ENCODE results near the gene SOX8.

The SOX8 gene

GRCh38 chr16:988471-989353 lies 7.1 kb downstream of the SOX8 start:
- no peak for DNase-seq (ENCODE audit: low read depth)

- DNase-seq (ENCODE audit: low read depth): no peak
These were observed 7.8 kb downstream of the SOX8 start for GRCh38 chr16:989354-989814.

GRCh38 chr16:990516-991291 lies 9.1 kb downstream of the SOX8 start:
- DNase-seq (ENCODE audit: low read depth): no peak

- DNase-seq (ENCODE audit: low read depth): no peak
These were observed 9.8 kb downstream of the SOX8 start for GRCh38 chr16:991345-991744.

- no peak for DNase-seq (ENCODE audit: low read depth)
These were observed 10.2 kb downstream of the SOX8 start for GRCh38 chr16:991773-992172.

- DNase-seq (ENCODE audit: low read depth): no peak
These were observed 12.2 kb downstream of the SOX8 start for GRCh38 chr16:993731-994130.

- no peak for DNase-seq (ENCODE audit: low read depth)
These were observed 13.5 kb downstream of the SOX8 start for GRCh38 chr16:995087-995486.

- no peak for DNase-seq (ENCODE audit: low read depth)
These were observed 14.2 kb downstream of the SOX8 start for GRCh38 chr16:995783-996182.

GRCh38 chr16:996681-997080 lies 15.1 kb downstream of the SOX8 start:
- no peak for DNase-seq (ENCODE audit: low read depth)

- DNase-seq (ENCODE audit: low read depth): peak; percentile 60
These were observed 16.0 kb downstream of the SOX8 start for GRCh38 chr16:997440-998051.

GRCh38 chr16:998211-998610 lies 16.6 kb downstream of the SOX8 start:
- DNase-seq (ENCODE audit: low read depth): no peak

- no peak for DNase-seq (ENCODE audit: low read depth)
These were observed 17.0 kb downstream of the SOX8 start for GRCh38 chr16:998615-999014.

- no peak for DNase-seq (ENCODE audit: low read depth)
These were observed 18.1 kb downstream of the SOX8 start for GRCh38 chr16:999677-1000076.

GRCh38 chr16:1000608-1001007 lies 19.0 kb downstream of the SOX8 start:
- no peak for DNase-seq (ENCODE audit: low read depth)

- DNase-seq (ENCODE audit: low read depth): no peak
These were observed 19.5 kb downstream of the SOX8 start for GRCh38 chr16:1001096-1001495.

GRCh38 chr16:1002399-1003166 lies 21.0 kb downstream of the SOX8 start:
- peak; percentile 73 for DNase-seq (ENCODE audit: low read depth)

- DNase-seq (ENCODE audit: low read depth): no peak
These were observed 22.1 kb downstream of the SOX8 start for GRCh38 chr16:1003391-1004347.

- no peak for DNase-seq (ENCODE audit: low read depth)
These were observed 23.7 kb downstream of the SOX8 start for GRCh38 chr16:1005286-1005685.

GRCh38 chr16:1006781-1007180 lies 25.2 kb downstream of the SOX8 start:
- no peak for DNase-seq (ENCODE audit: low read depth)

- DNase-seq (ENCODE audit: low read depth): no peak
These were observed 25.8 kb downstream of the SOX8 start for GRCh38 chr16:1007284-1007850.

Measured in stimulated activated CD8-positive, alpha-beta memory T cell treated with anti-CD3 and anti-CD28 coated beads, Interleukin-12 subunit alpha, Interleukin-12 subunit beta, amount 100 ng/mL, for 4 hours (primary cell).